Heart left ventricle (tissue), 16 donors: Measurements from ENCODE around the gene OPHN1. TPM values are rescaled to one million over a fixed set of nuclear protein-coding genes. Genes with fewer than 3 reads are reported as not detected.

Source experiments
- ATAC-seq, 4 donors: fragments of 200-7000 bp; cut with Tn5 transposase; one replicate each; pipeline ENCODE4 v1.9.1; 2020 to 2022; ENCODE audit warnings: moderate library complexity in 4 of 4, mild to moderate bottlenecking in 3 of 4, moderate number of reproducible peaks in 1 of 4
- DNase-seq, 5 donors: peaks; one replicate each; pipeline ENCODE4 v3.0.0-alpha.2; 2020
- H3K27ac ChIP-seq, 12 donors: fragments of 200-600 bp; sonication (generic) in 4 of 12; one replicate each; pipeline versions ENCODE4 v1.5.0 to v1.8.0; 2016 to 2022; ENCODE audit warnings: mild to moderate bottlenecking in 2 of 12
- H3K27me3 ChIP-seq, 9 donors: fragments of 200-600 bp; sonication (generic) in 2 of 9; one replicate each; pipeline versions ENCODE4 v1.5.1 to v1.8.0; 2016 to 2022; ENCODE audit warnings: mild to moderate bottlenecking in 3 of 9
- H3K36me3 ChIP-seq, 9 donors: fragments of 200-600 bp; sonication (generic) in 2 of 9; one replicate each; pipeline versions ENCODE4 v1.5.0 to v1.8.0; 2018 to 2022; ENCODE audit warnings: mild to moderate bottlenecking in 2 of 9
- H3K4me1 ChIP-seq, 12 donors: fragments of 200-600 bp; sonication (generic) in 4 of 12; one replicate each; pipeline versions ENCODE4 v1.5.0 to v1.8.0; 2016 to 2022; ENCODE audit warnings: mild to moderate bottlenecking in 3 of 12
- H3K4me3 ChIP-seq, 12 donors: fragments of 200-600 bp; sonication (generic) in 4 of 12; one replicate each; pipeline versions ENCODE4 v1.5.0 to v1.8.0; 2017 to 2022; ENCODE audit warnings: mild to moderate bottlenecking in 9 of 12, moderate library complexity in 4 of 12
- H3K9me3 ChIP-seq, 12 donors: fragments of 200-600 bp; sonication (generic) in 4 of 12; one replicate each; pipeline versions ENCODE4 v1.5.0 to v1.8.0; 2016 to 2022; ENCODE audit warnings: mild to moderate bottlenecking in 1 of 12
- POLR2A ChIP-seq, 2 donors: fragments of 450-650 bp; IDR thresholded peaks; one replicate each; pipeline ENCODE4 v1.6.1; 2017; ENCODE audit warnings: antibody characterized with exemption in 2 of 2, mild to moderate bottlenecking in 2 of 2, moderate library complexity in 2 of 2
- WGBS, 4 donors: extraction: QIAGEN DNeasy Blood & Tissue Kit in 2 of 4; methylation state at CpG; one replicate each; pipeline versions ENCODE4 v1.1.5 to v1.1.7; 2013 to 2018; 5-methylcytosine and 5-hydroxymethylcytosine counted together
- intact Hi-C, 10 donors: fragments of 100-400 bp; cut with DNase I; formaldehyde crosslinking; loops; one replicate each; pipeline versions ENCODE4 v1.11.1 to v1.14.2; 2022
- polyA plus RNA-seq, 2 donors: library from polyadenylated mRNA; stranded (reverse); fragments of 200-250 nt; gene quantifications; one replicate each; pipeline ENCODE4 v1.2.3, GENCODE V29; 2013
- total RNA-seq, 9 donors: library from RNA; depleted of rRNA in 2 of 9; stranded (reverse); fragments of >200 nt in 2 of 9; fragmentation: NEBNext Ultra II Directional in 3 of 9; extraction: Animal tissue kit (Norgen Biotek cat#: 25700) in 3 of 9; gene quantifications; one replicate each; pipeline versions ENCODE4 v1.1.0 to v1.2.4, GENCODE V29; 2016 to 2023
- TF ChIP-seq, protein P1 (sequence below), 12 donors: fragments of 200-600 bp; sonication (generic) in 4 of 12; IDR thresholded peaks; one replicate each; pipeline versions ENCODE4 v1.5.0 to v1.8.0; 2018 to 2022; ENCODE audit warnings: antibody characterized with exemption in 12 of 12, mild to moderate bottlenecking in 5 of 12
- donor health status: ischemic (EF 13 %, LVEDD 7.1; RV severe dilation, severe dysfunction).
- donor health status: healthy with polysubstance abuse.
- donor health status: DM: no; HTN: yes; CAD: no.
- donor health status: DM: no; HTN: no; CAD: no.
- donor health status: ischemic (EF 25% LVEDD 6.9; RV normal size, moderate dysfunction).
- donor health status: ischemic (EF 25% LVEDD 5.7; RV mildly dilated, moderate dysfunction).
- donor health status: healthy.
- donor health status: DM: yes; HTN: yes; CAD: no.
- donor health status: ischemic (EF 35%, LVEDD 5.7; RV mildly dilated, moderate dysfunction).
- donor health status: nonischemic (EF 11% LVEDD 7.7; RV severe dilation, severe dysfunction).
- donor health status: DM: yes; HTN: yes; CAD: no.
- donor health status: PGD.
- donor health status: ischemic (EF 29% LVEDD 5.4; RV normal size, mild dysfunction).
- donor health status: nonischemic (EF 23%, LVEDD 6.1; RV moderate dilation, normal function).

The OPHN1 gene
- total and polyA plus RNA-seq, 11 donors: 0.95 to 9.6 (median 5.7) TPM

DNA sequence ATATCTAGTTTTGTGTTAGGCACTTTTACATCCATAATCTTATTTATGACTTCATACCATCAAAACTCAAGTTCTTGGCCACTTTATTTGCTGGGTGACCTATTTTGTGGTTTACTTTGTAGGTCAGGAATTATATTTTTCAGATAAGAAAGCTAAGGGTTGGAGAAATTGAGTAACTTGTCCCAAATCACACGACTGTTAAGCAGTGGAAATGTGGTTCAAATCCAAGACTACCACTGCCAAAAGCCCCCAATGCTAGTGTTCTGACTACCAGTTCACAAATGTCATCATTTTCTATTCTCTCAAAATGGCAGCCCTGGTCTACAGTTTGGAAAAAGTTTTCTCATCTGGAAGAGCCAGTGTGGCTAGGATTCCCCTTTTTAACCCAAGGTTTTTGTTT lies 74.6 kb downstream of the OPHN1 start:
- intact Hi-C loops: no loop called here
- H3K4me1 ChIP-seq: no peaks in the 10 kb centered on the region
- H3K27ac ChIP-seq: no peak overlapping the region
- no peak overlapping the region for H3K4me3 ChIP-seq
- no peaks in the 10 kb centered on the region for H3K9me3 ChIP-seq
- no peak for DNase-seq
- peaks cover 0 to 3% (median 0%) of the 10 kb centered on the region in 9 donors for H3K27me3 ChIP-seq
- WGBS, 4 donors: 36 to 74% (median 62%) methylated on average over 1 of the region's 1 CpG
- no peaks in the 10 kb centered on the region for H3K36me3 ChIP-seq
- peak in 1 of 4 donors; percentile 36 for ATAC-seq
- no peak for TF ChIP-seq POLR2A (IDR thresholded peaks at IDR 0.05)
- TF ChIP-seq, protein P1, sequence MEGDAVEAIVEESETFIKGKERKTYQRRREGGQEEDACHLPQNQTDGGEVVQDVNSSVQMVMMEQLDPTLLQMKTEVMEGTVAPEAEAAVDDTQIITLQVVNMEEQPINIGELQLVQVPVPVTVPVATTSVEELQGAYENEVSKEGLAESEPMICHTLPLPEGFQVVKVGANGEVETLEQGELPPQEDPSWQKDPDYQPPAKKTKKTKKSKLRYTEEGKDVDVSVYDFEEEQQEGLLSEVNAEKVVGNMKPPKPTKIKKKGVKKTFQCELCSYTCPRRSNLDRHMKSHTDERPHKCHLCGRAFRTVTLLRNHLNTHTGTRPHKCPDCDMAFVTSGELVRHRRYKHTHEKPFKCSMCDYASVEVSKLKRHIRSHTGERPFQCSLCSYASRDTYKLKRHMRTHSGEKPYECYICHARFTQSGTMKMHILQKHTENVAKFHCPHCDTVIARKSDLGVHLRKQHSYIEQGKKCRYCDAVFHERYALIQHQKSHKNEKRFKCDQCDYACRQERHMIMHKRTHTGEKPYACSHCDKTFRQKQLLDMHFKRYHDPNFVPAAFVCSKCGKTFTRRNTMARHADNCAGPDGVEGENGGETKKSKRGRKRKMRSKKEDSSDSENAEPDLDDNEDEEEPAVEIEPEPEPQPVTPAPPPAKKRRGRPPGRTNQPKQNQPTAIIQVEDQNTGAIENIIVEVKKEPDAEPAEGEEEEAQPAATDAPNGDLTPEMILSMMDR (IDR thresholded peaks at IDR 0.05): no peak

DNA sequence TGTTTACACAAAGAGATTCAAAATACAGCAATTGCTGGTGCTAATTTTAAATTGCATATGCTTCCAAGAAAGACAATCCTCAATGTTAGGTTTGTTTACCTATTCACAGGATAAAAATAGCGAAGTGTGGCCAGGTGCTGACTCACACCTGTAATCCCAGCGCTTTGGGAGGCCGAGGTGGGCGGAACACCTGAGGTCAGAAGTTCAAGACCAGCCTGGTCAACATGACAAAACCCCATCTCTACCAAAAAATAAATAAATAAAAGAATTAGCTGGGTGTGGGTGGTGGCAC lies 77.7 kb downstream of the OPHN1 start:
- H3K4me3 ChIP-seq: no peak overlapping the region
- TF ChIP-seq, protein P1 (IDR thresholded peaks at IDR 0.05): no peak
- TF ChIP-seq POLR2A (IDR thresholded peaks at IDR 0.05): no peak
- H3K27ac ChIP-seq: no peak overlapping the region
- no peaks in the 10 kb centered on the region for H3K27me3 ChIP-seq
- no peak for ATAC-seq
- intact Hi-C loops: no loop called here
- 63 to 84% (median 71%) methylated on average over 4 of the region's 4 CpGs for WGBS, 4 donors
- H3K9me3 ChIP-seq: no peaks in the 10 kb centered on the region
- DNase-seq: no peak
- no peaks in the 10 kb centered on the region for H3K36me3 ChIP-seq
- H3K4me1 ChIP-seq: no peaks in the 10 kb centered on the region

DNA sequence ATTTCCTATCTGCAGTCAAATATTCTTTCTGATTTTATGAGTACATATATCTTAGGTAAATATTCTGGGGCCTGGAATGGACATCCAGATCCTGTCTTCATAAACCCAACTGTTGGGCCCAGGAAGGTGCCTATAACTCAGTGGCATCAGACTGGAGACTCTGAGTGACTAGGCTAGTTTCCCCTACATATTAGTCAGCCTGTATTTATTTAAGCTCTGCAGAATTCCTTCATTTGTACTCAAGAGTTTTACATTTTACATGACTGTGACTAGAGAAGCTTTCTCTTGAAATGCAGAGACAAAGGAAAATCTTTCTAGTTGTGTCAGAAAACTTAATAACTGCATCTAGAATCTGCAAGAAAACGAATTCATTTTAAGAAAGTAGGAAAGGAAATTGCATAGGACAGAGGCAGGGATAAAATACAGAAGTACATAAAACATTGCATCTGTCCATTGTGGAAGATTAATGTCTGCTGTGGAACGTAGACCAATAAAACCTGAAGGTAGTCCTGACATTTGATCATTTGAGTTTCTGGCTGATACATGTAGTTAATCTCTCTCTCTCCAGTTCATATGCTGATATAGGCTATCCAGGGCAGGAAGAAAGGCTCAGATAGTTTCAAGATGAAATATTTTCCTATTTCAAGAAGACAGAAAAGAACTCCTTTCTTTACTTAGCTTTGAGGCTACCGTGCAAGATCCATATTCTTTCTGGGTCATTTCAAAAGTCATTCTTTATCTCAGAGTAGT lies 78.2 kb downstream of the OPHN1 start:
- WGBS, 4 donors: 35 to 49% (median 48%) methylated on average over 3 of the region's 3 CpGs
- no peak overlapping the region for H3K27ac ChIP-seq
- ATAC-seq: no peak
- intact Hi-C loops: no loop called here
- H3K4me3 ChIP-seq: no peak overlapping the region
- no peaks in the 10 kb centered on the region for H3K9me3 ChIP-seq
- no peaks in the 10 kb centered on the region for H3K27me3 ChIP-seq
- no peaks in the 10 kb centered on the region for H3K36me3 ChIP-seq
- no peak for DNase-seq
- no peaks in the 10 kb centered on the region for H3K4me1 ChIP-seq
- TF ChIP-seq, protein P1 (IDR thresholded peaks at IDR 0.05): no peak
- no peak for TF ChIP-seq POLR2A (IDR thresholded peaks at IDR 0.05)

DNA sequence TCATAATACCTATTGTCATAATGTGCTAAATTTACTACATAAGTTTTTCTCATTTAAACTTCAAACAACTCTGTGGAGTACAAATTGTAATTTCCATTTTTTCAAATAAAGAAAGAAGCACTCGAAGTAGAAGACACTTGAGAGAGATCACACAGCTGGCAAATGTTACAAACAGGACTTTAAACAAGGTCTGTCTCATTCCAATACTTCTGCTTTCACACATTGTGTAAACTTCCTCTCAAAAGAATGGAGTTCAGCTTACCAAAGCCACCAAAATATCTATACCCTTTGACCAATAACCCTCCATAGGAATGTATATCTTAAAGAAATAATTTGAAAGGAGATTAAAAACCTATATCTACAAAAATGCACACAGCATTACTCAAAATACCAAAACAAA lies 88.3 kb downstream of the OPHN1 start:
- intact Hi-C loops: no loop called here
- Histone ChIP-seq H3K9me3 (no peaks in the 10 kb centered on the region), H3K27ac (no peak overlapping the region), H3K27me3 (peaks cover 0 to 9% (median 0%) of the 10 kb centered on the region in 9 donors), H3K36me3 (no peaks in the 10 kb centered on the region), H3K4me1 (no peaks in the 10 kb centered on the region), H3K4me3 (no peak overlapping the region)
- no peak for ATAC-seq
- WGBS, 4 donors: 16 to 32% (median 28%) methylated on average over 1 of the region's 1 CpG
- DNase-seq: no peak
- no peak for TF ChIP-seq POLR2A (IDR thresholded peaks at IDR 0.05)
- TF ChIP-seq, protein P1 (IDR thresholded peaks at IDR 0.05): no peak
